ENCODE measurements around the gene PATE1.
"Not testable (repeated sequence)": the region's sequence is repeated elsewhere in the genome, so short reads cannot be mapped to it uniquely, and the experiment has no call there.

The PATE1 gene

GRCh38 chr11:125745979-125746378 lies at the start of gene PATE1:
Gene PATE1 (plus strand): TSS chr11:125746279. CDS start chr11:125746305, 26 bp downstream.
- DNase-seq: no peak

GRCh38 chr11:125701018-125701610 lies 45.0 kb upstream of the PATE1 start:
- no peak for DNase-seq

- DNase-seq: no peak
These were observed 44.0 kb upstream of the PATE1 start for GRCh38 chr11:125701858-125702621.

GRCh38 chr11:125704686-125705085 lies 41.4 kb upstream of the PATE1 start:
- DNase-seq: not testable (repeated sequence)

GRCh38 chr11:125720781-125721180 lies 25.3 kb upstream of the PATE1 start:
- no peak for DNase-seq

- peak; percentile 19 for DNase-seq
These were observed 22.0 kb upstream of the PATE1 start for GRCh38 chr11:125724125-125724524.

- no peak for DNase-seq
These were observed 17.1 kb upstream of the PATE1 start for GRCh38 chr11:125728969-125729368.

- DNase-seq: no peak
These were observed 5.5 kb upstream of the PATE1 start for GRCh38 chr11:125740617-125741016.

GRCh38 chr11:125743681-125744080 lies 2.4 kb upstream of the PATE1 start:
- no peak for DNase-seq

GRCh38 chr11:125750629-125751028 lies 4.5 kb downstream of the PATE1 start:
- no peak for DNase-seq

GRCh38 chr11:125756050-125756449 lies 10.0 kb downstream of the PATE1 start:
- DNase-seq: no peak

- DNase-seq: no peak
These were observed 16.4 kb downstream of the PATE1 start for GRCh38 chr11:125762445-125762844.

GRCh38 chr11:125763483-125763882 lies 17.4 kb downstream of the PATE1 start:
- DNase-seq: no peak

- no peak for DNase-seq
These were observed 20.2 kb downstream of the PATE1 start for GRCh38 chr11:125766251-125766650.

GRCh38 chr11:125768336-125769046 lies 22.4 kb downstream of the PATE1 start:
- no peak for DNase-seq

GRCh38 chr11:125770583-125770982 lies 24.5 kb downstream of the PATE1 start:
- DNase-seq: no peak

- no peak for DNase-seq
These were observed 26.9 kb downstream of the PATE1 start for GRCh38 chr11:125772834-125773505.

GRCh38 chr11:125773516-125773915 lies 27.4 kb downstream of the PATE1 start:
- DNase-seq: no peak

- DNase-seq: peak; percentile 32
These were observed 31.2 kb downstream of the PATE1 start for GRCh38 chr11:125777309-125777708.

- no peak for DNase-seq
These were observed 32.6 kb downstream of the PATE1 start, which contains the start of gene PATE2 for GRCh38 chr11:125778728-125779127. Gene PATE2 (minus strand): TSS chr11:125778828. CDS start chr11:125778773, 55 bp downstream.

GRCh38 chr11:125784678-125785077 lies 38.6 kb downstream of the PATE1 start:
- DNase-seq: no peak

GRCh38 chr11:125787827-125788226 lies 41.7 kb downstream of the PATE1 start, which contains the start of gene PATE3:
Gene PATE3 (plus strand): TSS chr11:125788127. CDS start chr11:125788152, 25 bp downstream.
- DNase-seq: no peak

- no peak for DNase-seq
These were observed 44.7 kb downstream of the PATE1 start for GRCh38 chr11:125790825-125791224.

Measured in DMS153 (cell line).